DND-41 (cell line): ENCODE data around the gene C5orf34.

ENCODE experiments used
- ATAC-seq: fragments of 200-7000 bp; cut with Tn5 transposase; 3 replicates; pipeline ENCODE4 v1.9.1; 2021; ENCODE audit warnings: low read depth; ENCODE audit not compliant: insufficient read depth
- DNase-seq: peaks from one replicate; pipeline ENCODE4 v3.0.0-alpha.2; 2020
- H2AFZ ChIP-seq: 2 replicates; pipeline ENCODE4 v1.6.0; 2012; ENCODE audit warnings: low read depth, low read length
- H3K27ac ChIP-seq: 2 replicates; pipeline ENCODE4 v1.5.1; 2012; ENCODE audit warnings: low read length, inconsistent platforms
- H3K27me3 ChIP-seq: fragments of 200-600 bp; sonication (generic); 2 replicates; pipeline ENCODE4 v1.6.0; 2012; ENCODE audit warnings: low read length, mild to moderate bottlenecking, inconsistent platforms; ENCODE audit not compliant: insufficient read depth, poor library complexity
- H3K36me3 ChIP-seq: 2 replicates; pipeline ENCODE4 v1.5.1; 2012; ENCODE audit warnings: low read length, inconsistent platforms; ENCODE audit not compliant: insufficient read depth
- H3K4me1 ChIP-seq: 2 replicates; pipeline ENCODE4 v1.5.1; 2012; ENCODE audit warnings: mild to moderate bottlenecking, low read length; ENCODE audit not compliant: insufficient read depth
- H3K4me2 ChIP-seq: 2 replicates; pipeline ENCODE4 v1.6.0; 2012; ENCODE audit warnings: mild to moderate bottlenecking, moderate library complexity, low read length, inconsistent platforms; ENCODE audit not compliant: insufficient read depth
- H3K4me3 ChIP-seq, 2 experiments: fragments of 200-600 bp in 1 of 2; shearing (Covaris generic) in 1 of 2; 2 replicates each; pipeline ENCODE4 v1.5.1; 2012 to 2016; ENCODE audit warnings: inconsistent platforms in 2 of 2, low read length in 2 of 2, mild to moderate bottlenecking in 2 of 2, low read depth in 1 of 2, moderate library complexity in 1 of 2
- H3K79me2 ChIP-seq: 2 replicates; pipeline ENCODE4 v1.6.0; 2012; ENCODE audit warnings: low read length, inconsistent platforms; ENCODE audit not compliant: insufficient read depth
- H3K9ac ChIP-seq: 2 replicates; pipeline ENCODE4 v1.6.0; 2012; ENCODE audit warnings: low read depth, mild to moderate bottlenecking, inconsistent platforms, low read length, moderate library complexity
- H3K9me3 ChIP-seq: 2 replicates; pipeline ENCODE4 v1.5.1; 2012; ENCODE audit warnings: low read length, moderate library complexity, mild to moderate bottlenecking, inconsistent platforms; ENCODE audit not compliant: insufficient read depth, severe bottlenecking
- H4K20me1 ChIP-seq: 2 replicates; pipeline ENCODE4 v1.6.0; 2012; ENCODE audit warnings: low read length; ENCODE audit not compliant: insufficient read depth
- CTCF ChIP-seq: IDR thresholded peaks from 2 replicates; pipeline ENCODE4 v1.5.1; 2012; ENCODE audit warnings: borderline replicate concordance, low read length, moderate library complexity, mild to moderate bottlenecking; ENCODE audit not compliant: poor library complexity, severe bottlenecking; ENCODE audit errors: extremely low read depth
- EZH2 ChIP-seq: IDR thresholded peaks from 3 replicates; pipeline ENCODE4 v1.6.1; 2012; ENCODE audit warnings: borderline replicate concordance, low read depth, mild to moderate bottlenecking, moderate library complexity, low read length, inconsistent platforms; ENCODE audit not compliant: severe bottlenecking

C5orf34 gene

DNA sequence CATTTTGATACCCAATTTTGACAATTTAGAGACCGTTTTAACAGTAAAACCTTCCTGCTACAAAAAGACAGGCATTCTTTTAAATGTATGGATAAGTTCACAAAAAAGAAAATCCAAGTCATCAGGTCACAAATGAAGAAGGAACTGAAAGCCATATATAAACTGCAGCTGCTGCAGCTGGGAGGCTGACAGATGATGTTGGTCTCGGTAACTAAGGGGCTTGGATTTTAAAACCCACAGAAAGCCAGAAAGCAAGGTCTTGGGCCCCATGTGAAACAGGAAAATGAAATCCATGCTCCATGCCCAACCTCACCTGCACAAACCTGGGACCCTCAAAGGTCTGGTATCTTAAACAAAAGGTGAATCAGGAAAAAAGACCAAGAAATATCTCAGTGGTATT, 15.7 kb upstream of the C5orf34 start:
- DNase-seq, result no peak
- no peaks in the 10 kb centered on the region for H4K20me1 ChIP-seq
- no peak for TF ChIP-seq CTCF
- no peak overlapping the region for H3K27ac ChIP-seq
- H3K9me3 ChIP-seq, result no peaks in the 10 kb centered on the region
- peaks cover 87% of the 10 kb centered on the region for H3K36me3 ChIP-seq
- H3K27me3 ChIP-seq, result no peaks in the 10 kb centered on the region
- no peaks in the 10 kb centered on the region for H3K4me1 ChIP-seq
- no peak overlapping the region for H3K9ac ChIP-seq
- ATAC-seq, result no peak
- H2AFZ ChIP-seq, result no peak overlapping the region
- no peak overlapping the region for H3K4me2 ChIP-seq
- H3K4me3 ChIP-seq, result no peak overlapping the region
- peaks cover 3% of the 10 kb centered on the region; the same call in 1 of the 2 replicates for H3K79me2 ChIP-seq

- Histone ChIP-seq H3K9ac (no peak overlapping the region), H3K4me2 (no peak overlapping the region), H3K4me1 (no peaks in the 10 kb centered on the region), H2AFZ (no peak overlapping the region), H3K9me3 (no peaks in the 10 kb centered on the region), H3K27ac (no peak overlapping the region), H3K27me3 (no peaks in the 10 kb centered on the region), H3K36me3 (peaks cover 44% of the 10 kb centered on the region), H3K79me2 (no peaks in the 10 kb centered on the region), H3K4me3 (no peak overlapping the region), H4K20me1 (no peaks in the 10 kb centered on the region)
- no peak for DNase-seq
- TF ChIP-seq EZH2 (no peak), CTCF (no peak)
- ATAC-seq, result peak; percentile 35; the same call in 2 of the 3 replicates
These were observed 8.7 kb upstream of the C5orf34 start for GRCh38 chr5:43523662-43524072.

- H4K20me1 ChIP-seq, result no peaks in the 10 kb centered on the region
- DNase-seq (no peak), ATAC-seq (no peak)
- H3K79me2 ChIP-seq, result peaks cover under 1% of the 10 kb centered on the region; the same call in 1 of the 2 replicates
- no peak overlapping the region for H2AFZ ChIP-seq
- H3K36me3 ChIP-seq, result peaks cover 25% of the 10 kb centered on the region
- H3K4me1 ChIP-seq, result peaks cover 6% of the 10 kb centered on the region
- no peak overlapping the region for H3K4me3 ChIP-seq
- no peaks in the 10 kb centered on the region for H3K27me3 ChIP-seq
- H3K9ac ChIP-seq, result no peak overlapping the region
- no peaks in the 10 kb centered on the region for H3K9me3 ChIP-seq
- H3K4me2 ChIP-seq, result no peak overlapping the region
- TF ChIP-seq EZH2 (no peak), CTCF (no peak)
- H3K27ac ChIP-seq, result no peak overlapping the region
These were observed 5.7 kb upstream of the C5orf34 start for GRCh38 chr5:43520615-43521014.

DNA sequence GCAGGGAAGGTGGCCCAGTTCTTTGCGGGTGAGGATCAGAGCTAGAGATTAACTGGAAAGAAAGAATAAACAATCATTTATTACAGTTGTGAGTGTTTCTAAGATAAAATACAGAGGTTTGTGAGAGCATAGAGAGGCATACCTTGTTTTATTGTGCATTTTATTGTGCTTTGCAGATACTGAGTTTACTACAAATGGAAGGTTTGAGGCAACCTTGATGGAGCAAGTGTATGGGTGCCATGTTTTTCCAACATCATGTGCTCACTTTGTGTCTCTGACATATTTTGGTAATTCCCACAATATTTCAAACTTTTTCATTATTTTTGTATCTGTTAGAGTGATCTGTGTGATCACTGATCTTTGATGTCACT, 715 bp upstream of the C5orf34 start:
- peak overlapping the region; percentile 78 for H2AFZ ChIP-seq
- DNase-seq, result no peak
- H4K20me1 ChIP-seq, result no peaks in the 10 kb centered on the region
- H3K79me2 ChIP-seq, result peaks cover 37% of the 10 kb centered on the region
- no peaks in the 10 kb centered on the region for H3K27me3 ChIP-seq
- TF ChIP-seq CTCF (no peak), EZH2 (no peak)
- H3K36me3 ChIP-seq, result peaks cover 6% of the 10 kb centered on the region; the same call in 1 of the 2 replicates
- no peak for ATAC-seq
- H3K9ac ChIP-seq, result peak overlapping the region; percentile 67
- H3K9me3 ChIP-seq, result no peaks in the 10 kb centered on the region
- peak overlapping the region; percentile 46 to 72 for H3K4me3 ChIP-seq
- peak overlapping the region; percentile 91 for H3K27ac ChIP-seq
- peaks cover 31% of the 10 kb centered on the region for H3K4me1 ChIP-seq
- H3K4me2 ChIP-seq, result peak overlapping the region; percentile 86
